Liver (tissue), 9 donors: ENCODE measurements around the gene RREB1. TPM values are rescaled to one million over a fixed set of nuclear protein-coding genes. Genes with fewer than 3 reads are reported as not detected.

Experiments used
- DNase-seq: peaks from one replicate; pipeline ENCODE4 v3.0.0-alpha.2; 2017; ENCODE audit warnings: low spot score
- H3K27ac ChIP-seq, 2 donors: one replicate each; pipeline ENCODE4 v1.7.0; 2013; ENCODE audit warnings: inconsistent platforms in 2 of 2, low read length in 2 of 2, control low read depth in 1 of 2, low read depth in 1 of 2, mild to moderate bottlenecking in 1 of 2
- H3K27me3 ChIP-seq, 4 donors: one replicate each; pipeline versions ENCODE4 v1.6.1 to v1.7.0; 2013; ENCODE audit warnings: low read length in 3 of 4, inconsistent platforms in 1 of 4, mild to moderate bottlenecking in 1 of 4, moderate library complexity in 1 of 4; ENCODE audit not compliant: control insufficient read depth in 4 of 4, insufficient read depth in 4 of 4
- H3K36me3 ChIP-seq, 4 donors: one replicate each; pipeline versions ENCODE4 v1.6.1 to v1.7.0; 2013; ENCODE audit warnings: low read length in 3 of 4, mild to moderate bottlenecking in 3 of 4, low read depth in 1 of 4, moderate library complexity in 1 of 4; ENCODE audit not compliant: control insufficient read depth in 4 of 4, insufficient read depth in 3 of 4
- H3K4me1 ChIP-seq, 4 donors: one replicate each; pipeline versions ENCODE4 v1.6.1 to v1.7.0; 2013; ENCODE audit warnings: low read length in 3 of 4, mild to moderate bottlenecking in 3 of 4, moderate library complexity in 1 of 4; ENCODE audit not compliant: control insufficient read depth in 4 of 4, insufficient read depth in 4 of 4
- H3K4me3 ChIP-seq, 3 donors: one replicate each; pipeline versions ENCODE4 v1.6.1 to v1.7.0; 2013; ENCODE audit warnings: low read length in 3 of 3, control low read depth in 1 of 3, low read depth in 1 of 3, mild to moderate bottlenecking in 1 of 3
- H3K9ac ChIP-seq, 2 donors: one replicate each; pipeline ENCODE4 v1.7.0; 2013; ENCODE audit warnings: low read length in 2 of 2, mild to moderate bottlenecking in 2 of 2, moderate library complexity in 2 of 2, control low read depth in 1 of 2, low read depth in 1 of 2
- H3K9me3 ChIP-seq, 4 donors: one replicate each; pipeline versions ENCODE4 v1.6.1 to v1.7.0; 2013; ENCODE audit warnings: low read length in 3 of 4; ENCODE audit not compliant: control insufficient read depth in 4 of 4
- EGR1 ChIP-seq, 2 donors: IDR thresholded peaks; 2 replicates each; pipeline ENCODE4 v1.6.1; 2016 to 2018; ENCODE audit warnings: antibody characterized with exemption in 2 of 2, low read depth in 2 of 2
- FOXA1 ChIP-seq: IDR thresholded peaks from 2 replicates; pipeline ENCODE4 v1.6.1; 2016; ENCODE audit warnings: antibody characterized with exemption
- FOXA2 ChIP-seq: IDR thresholded peaks from 2 replicates; pipeline ENCODE4 v1.6.1; 2016; ENCODE audit warnings: antibody characterized with exemption
- GABPA ChIP-seq, 2 donors: IDR thresholded peaks in 1 of 2; conservative IDR thresholded peaks in 1 of 2; 2 replicates each; pipeline ENCODE4 v1.6.1; 2016; ENCODE audit warnings: antibody characterized with exemption in 2 of 2, mild to moderate bottlenecking in 1 of 2, moderate library complexity in 1 of 2
- HNF4A ChIP-seq, 2 donors: conservative IDR thresholded peaks; 2 replicates each; pipeline ENCODE4 v1.6.1; 2016; ENCODE audit warnings: antibody characterized with exemption in 2 of 2, mild to moderate bottlenecking in 2 of 2
- HNF4G ChIP-seq: IDR thresholded peaks from 2 replicates; pipeline ENCODE4 v1.6.1; 2016; ENCODE audit warnings: antibody characterized with exemption
- JUND ChIP-seq, 2 donors: IDR thresholded peaks; 2 replicates each; pipeline ENCODE4 v1.6.1; 2016; ENCODE audit warnings: antibody characterized with exemption in 2 of 2
- NR2F2 ChIP-seq: IDR thresholded peaks from 2 replicates; pipeline ENCODE4 v1.6.1; 2016; ENCODE audit warnings: antibody characterized with exemption
- RAD21 ChIP-seq, 2 donors: IDR thresholded peaks; 2 replicates each; pipeline ENCODE4 v1.6.1; 2016; ENCODE audit warnings: antibody characterized with exemption in 2 of 2, mild to moderate bottlenecking in 2 of 2
- RXRA ChIP-seq, 2 donors: IDR thresholded peaks; 2 replicates each; pipeline ENCODE4 v1.6.1; 2017 to 2018; ENCODE audit warnings: antibody characterized with exemption in 2 of 2, mild to moderate bottlenecking in 1 of 2
- SP1 ChIP-seq: IDR thresholded peaks from 2 replicates; pipeline ENCODE4 v1.6.1; 2018; ENCODE audit warnings: antibody characterized with exemption, mild to moderate bottlenecking
- TAF1 ChIP-seq: conservative IDR thresholded peaks from 2 replicates; pipeline ENCODE4 v1.6.1; 2016; ENCODE audit warnings: antibody characterized with exemption, mild to moderate bottlenecking
- YY1 ChIP-seq: IDR thresholded peaks from 2 replicates; pipeline ENCODE4 v1.6.1; 2016; ENCODE audit warnings: antibody characterized with exemption, mild to moderate bottlenecking
- WGBS: extraction: QIAGEN DNeasy Blood & Tissue Kit; methylation state at CpG from one replicate; pipeline ENCODE4 v1.1.7; 2013; 5-methylcytosine and 5-hydroxymethylcytosine counted together
- polyA plus RNA-seq, 2 donors: library from polyadenylated mRNA; stranded (reverse) in 1 of 2; unstranded in 1 of 2; fragments of 200-250 nt in 1 of 2; fragments of >200 nt in 1 of 2; fragmentation: Nextera tagmentation in 1 of 2; extraction: Ambion mirVana in 1 of 2; gene quantifications; one replicate each; pipeline versions ENCODE4 v1.2.1 to v1.2.3, GENCODE V29; 2013 to 2015
- total RNA-seq, 2 donors: library from RNA; depleted of rRNA; stranded (reverse); fragments of >200 nt; gene quantifications; one replicate each; pipeline ENCODE4 v1.2.3, GENCODE V29; 2014
- TF ChIP-seq, protein P1 (sequence below): IDR thresholded peaks from 2 replicates; pipeline ENCODE4 v1.6.1; 2016; ENCODE audit warnings: antibody characterized with exemption, mild to moderate bottlenecking
- TF ChIP-seq, protein P2 (sequence below): IDR thresholded peaks from 2 replicates; pipeline ENCODE4 v1.6.1; 2016; ENCODE audit warnings: antibody characterized with exemption
- TF ChIP-seq, protein P3 (sequence below): IDR thresholded peaks from 2 replicates; pipeline ENCODE4 v1.6.1; 2016; ENCODE audit warnings: antibody characterized with exemption
- TF ChIP-seq, protein P4 (sequence below): IDR thresholded peaks from 2 replicates; pipeline ENCODE4 v1.6.1; 2016; ENCODE audit warnings: antibody characterized with exemption
- TF ChIP-seq, protein P5 (sequence below): fragments of 150-350 bp; IDR thresholded peaks from 2 replicates; pipeline ENCODE4 v1.5.1; 2017; ENCODE audit warnings: improper control_type of control experiment, low read depth, low read length; ENCODE audit not compliant: missing input control
- donor health status: healthy.
- donor health status: healthy.
- donor health status: healthy.
- donor health status: healthy.
- donor health status: healthy.

RREB1 gene
- total and polyA plus RNA-seq, 4 donors: 10.1 to 28.9 (median 17.3) TPM

DNA sequence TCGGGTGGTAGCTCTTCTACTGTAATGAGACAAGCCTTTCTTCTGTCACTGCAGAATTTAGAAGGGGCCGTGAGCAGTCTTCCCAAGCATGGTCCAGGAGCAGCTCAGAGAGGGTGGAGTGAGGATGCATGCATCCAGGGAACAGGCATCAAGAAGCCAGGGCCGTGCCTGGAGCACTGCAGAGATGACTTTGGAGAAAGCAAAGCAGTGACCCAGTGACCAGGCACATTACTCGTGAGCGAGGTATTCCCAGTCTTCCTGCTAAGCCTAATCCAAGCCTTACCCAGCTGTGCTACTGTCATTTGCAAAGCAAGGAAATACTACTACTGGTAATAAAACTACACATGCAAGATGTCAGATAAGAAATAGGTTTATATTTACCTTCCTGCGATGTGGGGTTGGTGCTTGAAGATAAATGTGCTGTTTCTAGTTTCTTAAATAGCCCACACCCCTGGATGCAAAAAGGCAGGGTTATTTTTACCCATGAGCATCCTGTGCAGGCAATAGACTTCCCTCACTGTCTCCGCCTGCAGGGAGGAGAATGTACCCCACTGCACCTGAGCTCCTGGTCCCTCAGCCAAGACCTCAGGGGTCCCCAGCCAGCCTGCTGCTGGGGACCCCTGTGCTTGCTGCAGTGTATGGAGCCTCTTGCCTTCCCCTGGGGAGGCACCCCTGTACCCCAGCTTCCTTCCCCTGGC lies 142.3 kb downstream of the RREB1 start:
- H3K36me3 ChIP-seq: peaks cover 16 to 49% (median 37%) of the 10 kb centered on the region in 4 donors
- TF ChIP-seq HNF4A (conservative IDR thresholded peaks at IDR 0.05): no peak
- no peak for TF ChIP-seq FOXA1
- TF ChIP-seq, protein P1, sequence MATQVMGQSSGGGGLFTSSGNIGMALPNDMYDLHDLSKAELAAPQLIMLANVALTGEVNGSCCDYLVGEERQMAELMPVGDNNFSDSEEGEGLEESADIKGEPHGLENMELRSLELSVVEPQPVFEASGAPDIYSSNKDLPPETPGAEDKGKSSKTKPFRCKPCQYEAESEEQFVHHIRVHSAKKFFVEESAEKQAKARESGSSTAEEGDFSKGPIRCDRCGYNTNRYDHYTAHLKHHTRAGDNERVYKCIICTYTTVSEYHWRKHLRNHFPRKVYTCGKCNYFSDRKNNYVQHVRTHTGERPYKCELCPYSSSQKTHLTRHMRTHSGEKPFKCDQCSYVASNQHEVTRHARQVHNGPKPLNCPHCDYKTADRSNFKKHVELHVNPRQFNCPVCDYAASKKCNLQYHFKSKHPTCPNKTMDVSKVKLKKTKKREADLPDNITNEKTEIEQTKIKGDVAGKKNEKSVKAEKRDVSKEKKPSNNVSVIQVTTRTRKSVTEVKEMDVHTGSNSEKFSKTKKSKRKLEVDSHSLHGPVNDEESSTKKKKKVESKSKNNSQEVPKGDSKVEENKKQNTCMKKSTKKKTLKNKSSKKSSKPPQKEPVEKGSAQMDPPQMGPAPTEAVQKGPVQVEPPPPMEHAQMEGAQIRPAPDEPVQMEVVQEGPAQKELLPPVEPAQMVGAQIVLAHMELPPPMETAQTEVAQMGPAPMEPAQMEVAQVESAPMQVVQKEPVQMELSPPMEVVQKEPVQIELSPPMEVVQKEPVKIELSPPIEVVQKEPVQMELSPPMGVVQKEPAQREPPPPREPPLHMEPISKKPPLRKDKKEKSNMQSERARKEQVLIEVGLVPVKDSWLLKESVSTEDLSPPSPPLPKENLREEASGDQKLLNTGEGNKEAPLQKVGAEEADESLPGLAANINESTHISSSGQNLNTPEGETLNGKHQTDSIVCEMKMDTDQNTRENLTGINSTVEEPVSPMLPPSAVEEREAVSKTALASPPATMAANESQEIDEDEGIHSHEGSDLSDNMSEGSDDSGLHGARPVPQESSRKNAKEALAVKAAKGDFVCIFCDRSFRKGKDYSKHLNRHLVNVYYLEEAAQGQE: no peak
- no peak for TF ChIP-seq YY1
- TF ChIP-seq, protein P2, sequence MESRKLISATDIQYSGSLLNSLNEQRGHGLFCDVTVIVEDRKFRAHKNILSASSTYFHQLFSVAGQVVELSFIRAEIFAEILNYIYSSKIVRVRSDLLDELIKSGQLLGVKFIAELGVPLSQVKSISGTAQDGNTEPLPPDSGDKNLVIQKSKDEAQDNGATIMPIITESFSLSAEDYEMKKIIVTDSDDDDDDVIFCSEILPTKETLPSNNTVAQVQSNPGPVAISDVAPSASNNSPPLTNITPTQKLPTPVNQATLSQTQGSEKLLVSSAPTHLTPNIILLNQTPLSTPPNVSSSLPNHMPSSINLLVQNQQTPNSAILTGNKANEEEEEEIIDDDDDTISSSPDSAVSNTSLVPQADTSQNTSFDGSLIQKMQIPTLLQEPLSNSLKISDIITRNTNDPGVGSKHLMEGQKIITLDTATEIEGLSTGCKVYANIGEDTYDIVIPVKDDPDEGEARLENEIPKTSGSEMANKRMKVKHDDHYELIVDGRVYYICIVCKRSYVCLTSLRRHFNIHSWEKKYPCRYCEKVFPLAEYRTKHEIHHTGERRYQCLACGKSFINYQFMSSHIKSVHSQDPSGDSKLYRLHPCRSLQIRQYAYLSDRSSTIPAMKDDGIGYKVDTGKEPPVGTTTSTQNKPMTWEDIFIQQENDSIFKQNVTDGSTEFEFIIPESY: no peak
- no peak for TF ChIP-seq SP1
- TF ChIP-seq RXRA (IDR thresholded peaks at IDR 0.05): no peak
- TF ChIP-seq RAD21 (IDR thresholded peaks at IDR 0.05): no peak
- TF ChIP-seq, protein P3, sequence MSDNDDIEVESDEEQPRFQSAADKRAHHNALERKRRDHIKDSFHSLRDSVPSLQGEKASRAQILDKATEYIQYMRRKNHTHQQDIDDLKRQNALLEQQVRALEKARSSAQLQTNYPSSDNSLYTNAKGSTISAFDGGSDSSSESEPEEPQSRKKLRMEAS: no peak
- TF ChIP-seq, protein P4, sequence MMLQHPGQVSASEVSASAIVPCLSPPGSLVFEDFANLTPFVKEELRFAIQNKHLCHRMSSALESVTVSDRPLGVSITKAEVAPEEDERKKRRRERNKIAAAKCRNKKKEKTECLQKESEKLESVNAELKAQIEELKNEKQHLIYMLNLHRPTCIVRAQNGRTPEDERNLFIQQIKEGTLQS: no peak
- TF ChIP-seq FOXA2: no peak
- no peak for TF ChIP-seq EGR1 (IDR thresholded peaks at IDR 0.05; ENCODE audit: low read depth in 2 of 2)
- TF ChIP-seq, protein P5, sequence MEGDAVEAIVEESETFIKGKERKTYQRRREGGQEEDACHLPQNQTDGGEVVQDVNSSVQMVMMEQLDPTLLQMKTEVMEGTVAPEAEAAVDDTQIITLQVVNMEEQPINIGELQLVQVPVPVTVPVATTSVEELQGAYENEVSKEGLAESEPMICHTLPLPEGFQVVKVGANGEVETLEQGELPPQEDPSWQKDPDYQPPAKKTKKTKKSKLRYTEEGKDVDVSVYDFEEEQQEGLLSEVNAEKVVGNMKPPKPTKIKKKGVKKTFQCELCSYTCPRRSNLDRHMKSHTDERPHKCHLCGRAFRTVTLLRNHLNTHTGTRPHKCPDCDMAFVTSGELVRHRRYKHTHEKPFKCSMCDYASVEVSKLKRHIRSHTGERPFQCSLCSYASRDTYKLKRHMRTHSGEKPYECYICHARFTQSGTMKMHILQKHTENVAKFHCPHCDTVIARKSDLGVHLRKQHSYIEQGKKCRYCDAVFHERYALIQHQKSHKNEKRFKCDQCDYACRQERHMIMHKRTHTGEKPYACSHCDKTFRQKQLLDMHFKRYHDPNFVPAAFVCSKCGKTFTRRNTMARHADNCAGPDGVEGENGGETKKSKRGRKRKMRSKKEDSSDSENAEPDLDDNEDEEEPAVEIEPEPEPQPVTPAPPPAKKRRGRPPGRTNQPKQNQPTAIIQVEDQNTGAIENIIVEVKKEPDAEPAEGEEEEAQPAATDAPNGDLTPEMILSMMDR: no peak
- no peak for TF ChIP-seq GABPA (IDR thresholded peaks at IDR 0.05 in 1 of 2, conservative IDR thresholded peaks at IDR 0.05 in 1 of 2)
- no peak for TF ChIP-seq JUND (IDR thresholded peaks at IDR 0.05)
- no peak for TF ChIP-seq HNF4G
- no peak for TF ChIP-seq TAF1
- TF ChIP-seq NR2F2: no peak
- no peaks in the 10 kb centered on the region for H3K4me1 ChIP-seq
- no peak for DNase-seq
- H3K27ac ChIP-seq: no peak overlapping the region
- no peaks in the 10 kb centered on the region for H3K27me3 ChIP-seq
- 82% methylated on average over 7 of the region's 7 CpGs for WGBS
- H3K9me3 ChIP-seq: no peaks in the 10 kb centered on the region
- H3K9ac ChIP-seq: no peak overlapping the region
- H3K4me3 ChIP-seq: no peak overlapping the region
